ENCODE measurements around the gene TNFAIP8L3. TPM values are rescaled to one million over a fixed set of nuclear protein-coding genes. Genes with fewer than 3 reads are reported as not detected.

The TNFAIP8L3 gene
- total RNA-seq, 1 donor = 8.3 TPM

- Histone ChIP-seq H3K79me2 (ENCODE audit: insufficient read depth, low read length) (no peaks in the 10 kb centered on the region), H2AFZ (ENCODE audit: low read length) (no peak overlapping the region), H3K27me3 (ENCODE audit: insufficient read depth, low read length) (no peaks in the 10 kb centered on the region), H3K4me1 (ENCODE audit: insufficient read depth, low read length) (peaks cover 27% of the 10 kb centered on the region), H4K20me1 (ENCODE audit: insufficient read depth, low read length) (no peaks in the 10 kb centered on the region), H3K4me3 (ENCODE audit: insufficient read depth, low read length) (no peak overlapping the region), H3K9me3 (ENCODE audit: low read depth, low read length) (no peaks in the 10 kb centered on the region), H3K27ac (ENCODE audit: low read depth, low read length) (no peak overlapping the region), H3K36me3 (ENCODE audit: insufficient read depth, low read length) (no peaks in the 10 kb centered on the region), H3K4me2 (ENCODE audit: insufficient read depth, low read length) (no peak overlapping the region)
- TF ChIP-seq CTCF (IDR thresholded peaks at IDR 0.05; ENCODE audit: extremely low read depth, low read depth, low read length) = no peak
- DNase-seq (ENCODE audit: insufficient read length, low spot score, missing footprints) = no peak
Measured at GRCh38 chr15:51082246-51082645, 12.5 kb downstream of the TNFAIP8L3 start.

GRCh38 chr15:51080286-51080685 lies 14.4 kb downstream of the TNFAIP8L3 start:
- TF ChIP-seq CTCF (IDR thresholded peaks at IDR 0.05; ENCODE audit: extremely low read depth, low read depth, low read length) = no peak
- Histone ChIP-seq H3K27me3 (ENCODE audit: insufficient read depth, low read length) (no peaks in the 10 kb centered on the region), H4K20me1 (ENCODE audit: insufficient read depth, low read length) (no peaks in the 10 kb centered on the region), H3K9me3 (ENCODE audit: low read depth, low read length) (no peaks in the 10 kb centered on the region), H3K36me3 (ENCODE audit: insufficient read depth, low read length) (no peaks in the 10 kb centered on the region), H3K4me2 (ENCODE audit: insufficient read depth, low read length) (no peak overlapping the region), H3K4me3 (ENCODE audit: insufficient read depth, low read length) (no peak overlapping the region), H2AFZ (ENCODE audit: low read length) (no peak overlapping the region), H3K79me2 (ENCODE audit: insufficient read depth, low read length) (no peaks in the 10 kb centered on the region), H3K27ac (ENCODE audit: low read depth, low read length) (no peak overlapping the region), H3K4me1 (ENCODE audit: insufficient read depth, low read length) (peaks cover 33% of the 10 kb centered on the region)
- no peak for DNase-seq (ENCODE audit: insufficient read length, low spot score, missing footprints)

GRCh38 chr15:51079226-51079625 lies 15.5 kb downstream of the TNFAIP8L3 start:
- Histone ChIP-seq H3K4me1 (ENCODE audit: insufficient read depth, low read length) (peaks cover 27% of the 10 kb centered on the region), H4K20me1 (ENCODE audit: insufficient read depth, low read length) (no peaks in the 10 kb centered on the region), H3K4me2 (ENCODE audit: insufficient read depth, low read length) (no peak overlapping the region), H3K4me3 (ENCODE audit: insufficient read depth, low read length) (no peak overlapping the region), H3K36me3 (ENCODE audit: insufficient read depth, low read length) (no peaks in the 10 kb centered on the region), H3K79me2 (ENCODE audit: insufficient read depth, low read length) (no peaks in the 10 kb centered on the region), H2AFZ (ENCODE audit: low read length) (no peak overlapping the region), H3K27ac (ENCODE audit: low read depth, low read length) (no peak overlapping the region), H3K27me3 (ENCODE audit: insufficient read depth, low read length) (no peaks in the 10 kb centered on the region), H3K9me3 (ENCODE audit: low read depth, low read length) (no peaks in the 10 kb centered on the region)
- no peak for DNase-seq (ENCODE audit: insufficient read length, low spot score, missing footprints)
- no peak for TF ChIP-seq CTCF (IDR thresholded peaks at IDR 0.05; ENCODE audit: extremely low read depth, low read depth, low read length)

- Histone ChIP-seq H2AFZ (ENCODE audit: low read length) (peak overlapping the region; percentile 92), H3K4me3 (ENCODE audit: insufficient read depth, low read length) (peak overlapping the region; percentile 70), H3K27me3 (ENCODE audit: insufficient read depth, low read length) (no peaks in the 10 kb centered on the region), H3K27ac (ENCODE audit: low read depth, low read length) (peak overlapping the region; percentile 66), H4K20me1 (ENCODE audit: insufficient read depth, low read length) (no peaks in the 10 kb centered on the region), H3K4me1 (ENCODE audit: insufficient read depth, low read length) (peaks cover 25% of the 10 kb centered on the region), H3K36me3 (ENCODE audit: insufficient read depth, low read length) (no peaks in the 10 kb centered on the region), H3K4me2 (ENCODE audit: insufficient read depth, low read length) (peak overlapping the region; percentile 88), H3K9me3 (ENCODE audit: low read depth, low read length) (no peaks in the 10 kb centered on the region), H3K79me2 (ENCODE audit: insufficient read depth, low read length) (no peaks in the 10 kb centered on the region)
- no peak for TF ChIP-seq CTCF (IDR thresholded peaks at IDR 0.05; ENCODE audit: extremely low read depth, low read depth, low read length)
- DNase-seq (ENCODE audit: insufficient read length, low spot score, missing footprints) = peak; percentile 90
Measured at GRCh38 chr15:51077221-51078153, 17.2 kb downstream of the TNFAIP8L3 start.

All from osteoblast (primary cell).